ENCODE results near the gene IKZF3.

DNA sequence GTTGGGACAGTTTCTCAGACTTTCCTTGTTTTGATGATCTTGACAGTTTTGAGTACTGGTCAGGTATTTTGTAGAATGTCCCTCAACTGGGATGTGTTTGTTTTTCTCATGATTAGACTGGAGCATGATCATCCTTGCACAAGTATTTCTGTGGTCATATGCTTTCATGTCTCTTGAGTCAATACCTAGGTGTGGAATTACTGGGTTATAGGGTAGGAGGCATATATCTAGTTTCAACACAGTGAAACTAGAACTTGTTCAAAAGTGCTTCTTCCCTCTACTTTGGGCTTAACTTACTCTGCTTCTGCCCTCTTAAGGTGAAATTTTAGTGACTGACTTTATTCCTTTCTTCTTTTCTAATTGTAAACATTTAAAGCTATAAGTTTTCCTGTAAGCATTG, 30.1 kb downstream of the IKZF3 start:
- TF ChIP-seq CTCF (IDR thresholded peaks at IDR 0.05): no peak
- TF ChIP-seq POLR2A (IDR thresholded peaks at IDR 0.05): no peak
- TF ChIP-seq EP300 (IDR thresholded peaks at IDR 0.05): no peak
- no peak for TF ChIP-seq POLR2AphosphoS5 (IDR thresholded peaks at IDR 0.05)

All from suprapubic skin (tissue), 4 donors.